Activated naive CD4-positive, alpha-beta T cell treated with anti-CD3 and anti-CD28 coated beads, Interleukin-2, amount 50 U/mL, for 72 hours (primary cell): ENCODE data around the gene GALK2. TPM values are rescaled to one million over a fixed set of nuclear protein-coding genes. Genes with fewer than 3 reads are reported as not detected.
"Not testable (repeated sequence)": the region's sequence is repeated elsewhere in the genome, so short reads cannot be mapped to it uniquely, and the experiment has no call there.

Experiments
- ATAC-seq, 2 donors: fragments of 150-1000 bp; cut with Tn5 transposase; 2 replicates each; pipeline ENCODE4 v1.10.0; 2021; ENCODE audit warnings: mild to moderate bottlenecking in 2 of 2, moderate library complexity in 2 of 2
- DNase-seq, 2 donors: peaks; one replicate each; pipeline ENCODE4 v3.0.0; 2021 to 2022; ENCODE audit warnings: low spot score in 2 of 2
- H3K27ac Mint-ChIP-seq, 2 donors: one replicate each; pipeline ENCODE4 v1.8.0; 2022; ENCODE audit warnings: mild to moderate bottlenecking in 2 of 2, mixed read lengths in 2 of 2
- H3K36me3 Mint-ChIP-seq, 2 donors: one replicate each; pipeline ENCODE4 v1.8.0; 2022; ENCODE audit warnings: mixed read lengths in 2 of 2
- H3K9me3 Mint-ChIP-seq, 2 donors: one replicate each; pipeline ENCODE4 v1.8.0; 2022; ENCODE audit warnings: mixed read lengths in 2 of 2
- total RNA-seq, 2 donors: library from RNA; stranded (reverse); gene quantifications; one replicate each; pipeline ENCODE4 v1.2.3, GENCODE V29; 2022

GALK2 gene
- total RNA-seq, 2 donors from 2014 or later, result 25.4 to 28.7 TPM

DNA sequence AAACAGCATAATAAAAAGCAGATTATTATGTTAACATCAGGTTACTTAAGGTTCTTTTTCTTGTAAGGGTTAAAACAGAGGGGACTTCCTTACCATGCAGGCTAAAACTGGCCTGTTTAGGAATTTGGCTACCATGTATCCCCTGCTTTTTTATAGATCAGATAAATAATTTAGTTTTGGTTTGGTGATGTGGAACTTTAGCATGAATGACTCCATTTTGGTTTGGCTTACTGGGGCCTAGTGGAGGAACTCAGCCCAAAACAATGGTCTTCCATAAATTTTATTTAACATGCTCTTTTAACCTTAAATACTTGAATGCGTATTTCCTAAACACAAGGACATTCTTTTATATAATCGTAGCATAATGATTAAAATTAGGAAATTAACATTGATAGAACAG, 18.9 kb downstream of the GALK2 start:
- Mint-ChIP-seq H3K27ac (no peak overlapping the region), H3K9me3 (peaks cover 0 to 6% of the 10 kb centered on the region in 2 donors), H3K36me3 (peaks cover 21 to 22% of the 10 kb centered on the region in 2 donors)
- ATAC-seq, result no peak
- no peak for DNase-seq

DNA sequence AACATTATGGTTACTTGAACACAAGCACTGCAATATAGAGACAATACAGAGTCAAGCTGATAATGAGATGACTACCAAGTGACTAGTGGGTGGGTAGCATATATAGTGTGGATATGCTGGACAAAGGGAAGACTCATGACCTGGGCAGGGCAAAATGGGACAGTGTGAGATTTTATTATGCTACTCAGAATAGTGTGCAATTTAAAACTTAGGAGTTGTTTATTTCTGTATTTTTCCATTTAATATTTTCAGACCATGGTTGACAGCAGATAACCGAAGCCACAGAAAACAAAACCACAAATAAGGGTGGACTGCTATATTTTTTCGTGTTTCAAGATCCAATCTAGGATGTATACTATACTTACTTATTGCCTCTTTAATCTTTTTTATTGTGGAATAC, 19.6 kb downstream of the GALK2 start:
- Mint-ChIP-seq H3K9me3 (peaks cover 0 to under 1% of the 10 kb centered on the region in 2 donors), H3K27ac (no peak overlapping the region), H3K36me3 (peaks cover 16% of the 10 kb centered on the region in 2 donors)
- ATAC-seq, result no peak
- no peak for DNase-seq

DNA sequence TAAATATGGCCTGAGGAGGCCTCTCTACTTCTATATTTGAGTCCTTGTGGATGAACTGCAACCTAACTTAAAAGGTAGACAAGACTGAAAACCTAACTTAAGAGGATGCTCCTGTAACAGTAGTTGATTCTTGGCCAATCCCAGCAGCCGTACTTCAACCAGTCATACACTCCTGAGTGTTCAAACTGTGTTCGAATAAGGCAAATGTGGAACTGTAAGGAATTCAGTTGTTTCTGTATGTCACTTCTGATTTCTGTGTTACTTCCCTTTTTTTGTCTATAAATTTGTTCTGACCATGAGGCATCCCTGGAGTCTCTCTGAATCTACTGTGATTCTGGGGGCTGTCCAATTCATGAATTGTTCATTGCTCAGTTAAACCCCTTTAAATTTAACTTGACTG, 20.5 kb downstream of the GALK2 start:
- ATAC-seq (no peak), DNase-seq (no peak)
- Mint-ChIP-seq H3K9me3 (no peaks in the 10 kb centered on the region), H3K27ac (no peak overlapping the region), H3K36me3 (peaks cover 12 to 15% of the 10 kb centered on the region in 2 donors)

DNA sequence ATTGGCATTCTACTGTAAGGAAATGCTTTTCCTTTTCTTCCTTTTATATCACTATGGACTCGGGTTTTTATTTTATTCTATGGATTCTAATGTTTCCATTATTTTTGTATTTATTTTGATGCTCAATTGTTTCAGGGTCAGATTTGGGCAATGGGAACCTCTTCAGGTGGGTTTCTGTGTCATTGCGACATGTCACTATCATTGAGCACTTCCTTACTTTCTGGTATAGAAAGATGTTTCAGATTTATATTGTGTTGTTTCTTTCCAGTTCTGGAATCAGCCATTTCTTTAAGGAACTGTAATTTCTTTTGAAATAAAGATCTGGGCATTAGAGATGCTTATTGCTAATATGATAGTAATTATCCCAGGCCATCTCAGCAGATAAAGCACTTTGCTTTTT, 21.8 kb downstream of the GALK2 start:
- ATAC-seq, result no peak
- Mint-ChIP-seq H3K9me3 (no peaks in the 10 kb centered on the region), H3K27ac (no peak overlapping the region), H3K36me3 (peaks cover 9 to 11% of the 10 kb centered on the region in 2 donors)
- DNase-seq, result no peak

DNA sequence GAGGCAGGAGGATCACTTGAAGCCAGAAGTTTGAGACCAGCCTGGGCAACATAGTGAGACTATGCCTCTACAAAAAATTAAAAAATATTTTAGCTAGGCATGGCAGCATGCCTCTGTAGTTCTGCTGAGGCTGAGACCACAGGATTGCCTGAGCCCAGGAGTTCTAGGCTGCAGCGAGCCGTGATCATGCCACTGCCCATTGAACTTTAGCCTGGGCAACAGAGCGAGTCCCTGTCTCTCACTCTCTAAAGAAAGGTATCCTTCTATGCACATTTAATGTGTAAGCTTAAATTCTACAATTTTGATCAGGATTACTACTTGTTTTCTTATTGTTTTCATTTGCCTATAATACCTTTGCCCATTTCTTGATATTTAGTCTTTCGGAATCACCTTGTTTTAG, 26.8 kb downstream of the GALK2 start:
- ATAC-seq (no peak), DNase-seq (no peak)
- Mint-ChIP-seq H3K9me3 (no peaks in the 10 kb centered on the region), H3K36me3 (peaks cover 0 to 6% of the 10 kb centered on the region in 2 donors), H3K27ac (no peak overlapping the region)

DNA sequence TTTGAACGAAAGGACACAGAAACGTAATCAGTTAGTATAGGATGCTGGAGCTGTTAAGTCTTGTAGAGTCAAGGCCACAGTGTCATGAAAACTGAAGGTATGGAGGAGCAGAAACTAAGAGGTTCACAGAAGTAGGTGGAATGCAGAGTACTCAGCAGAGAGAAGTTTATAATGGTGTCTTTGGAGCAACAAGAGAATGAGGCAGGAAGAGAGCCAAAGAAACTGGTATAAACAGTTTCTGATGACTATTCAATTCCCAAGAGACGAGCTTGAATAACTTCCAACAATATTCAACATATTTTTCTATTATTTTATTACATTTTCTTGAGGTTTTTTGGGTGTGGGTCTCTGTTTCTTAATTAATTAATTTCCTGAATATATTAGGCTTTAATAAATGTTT, 29.6 kb downstream of the GALK2 start:
- Mint-ChIP-seq H3K27ac (no peak overlapping the region), H3K9me3 (peaks cover under 1 to 5% of the 10 kb centered on the region in 2 donors), H3K36me3 (peaks cover 16 to 32% of the 10 kb centered on the region in 2 donors)
- ATAC-seq (no peak), DNase-seq (no peak)

DNA sequence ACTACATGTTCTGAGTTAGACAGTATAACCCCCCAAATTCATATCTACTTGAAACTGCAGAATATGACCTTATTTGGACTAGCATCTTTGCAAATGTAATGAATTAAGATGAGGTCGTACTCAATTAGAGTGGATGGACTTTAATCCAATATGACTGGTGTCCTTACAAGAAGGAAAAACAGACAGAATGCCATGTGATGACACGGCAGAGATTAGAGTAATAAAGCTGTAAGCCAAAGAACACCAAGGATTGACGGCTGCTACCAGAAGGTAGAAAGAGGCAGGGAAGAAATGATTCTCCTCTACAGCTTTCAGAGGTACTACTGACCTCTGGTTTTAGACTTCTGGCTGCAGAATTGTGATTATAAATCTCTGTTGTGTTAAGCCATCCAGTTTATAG, 30.3 kb downstream of the GALK2 start:
- DNase-seq (no peak), ATAC-seq (no peak)
- Mint-ChIP-seq H3K27ac (no peak overlapping the region), H3K36me3 (peaks cover 22 to 39% of the 10 kb centered on the region in 2 donors), H3K9me3 (peaks cover 7 to 11% of the 10 kb centered on the region in 2 donors)

DNA sequence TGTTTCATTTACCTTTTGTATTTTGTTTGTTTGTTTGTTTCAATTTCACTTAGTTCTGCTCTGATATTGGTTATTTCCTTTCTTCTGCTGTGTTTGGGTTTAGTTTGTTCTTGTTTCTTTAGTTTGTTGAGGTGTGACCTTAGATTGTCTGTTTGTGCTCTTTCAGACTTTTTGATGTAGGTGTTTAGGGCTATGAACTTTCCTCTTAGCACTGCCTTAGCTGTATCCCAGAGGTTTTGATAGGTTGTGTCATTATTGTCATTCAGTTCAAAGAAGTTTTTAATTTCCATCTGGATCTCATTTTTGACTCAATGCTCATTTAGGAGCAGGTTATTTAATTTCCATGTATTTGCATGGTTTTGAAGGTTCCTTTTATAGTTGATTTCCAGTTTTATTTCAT, 38.1 kb downstream of the GALK2 start:
- DNase-seq, H3K27ac Mint-ChIP-seq, ATAC-seq: not testable (repeated sequence)
- Mint-ChIP-seq H3K9me3 (peaks cover 56 to 59% of the 10 kb centered on the region in 2 donors), H3K36me3 (peaks cover 76 to 84% of the 10 kb centered on the region in 2 donors)

DNA sequence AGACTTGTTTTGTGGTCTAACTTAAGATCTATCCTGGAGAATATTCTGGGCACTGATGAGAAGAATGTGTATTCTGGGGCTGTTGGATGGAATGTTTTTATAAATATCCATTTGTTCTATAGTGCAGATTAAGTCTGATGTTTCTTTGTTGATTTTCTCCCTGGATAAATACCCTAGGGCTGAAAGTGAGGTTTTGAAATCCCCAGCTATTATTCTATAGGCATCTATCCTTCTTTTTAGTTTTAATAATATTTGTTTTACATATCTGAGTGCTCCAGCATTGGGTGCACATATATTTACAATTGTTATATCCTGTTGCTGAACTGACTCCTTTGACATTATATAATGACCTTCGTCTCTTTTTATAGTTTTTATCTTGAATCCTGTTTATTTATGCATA, 42.9 kb downstream of the GALK2 start:
- ATAC-seq (no peak), DNase-seq (no peak)
- peaks cover 30 to 33% of the 10 kb centered on the region in 2 donors for H3K9me3 Mint-ChIP-seq
- no peak overlapping the region for H3K27ac Mint-ChIP-seq
- peaks cover 38 to 44% of the 10 kb centered on the region in 2 donors for H3K36me3 Mint-ChIP-seq

DNA sequence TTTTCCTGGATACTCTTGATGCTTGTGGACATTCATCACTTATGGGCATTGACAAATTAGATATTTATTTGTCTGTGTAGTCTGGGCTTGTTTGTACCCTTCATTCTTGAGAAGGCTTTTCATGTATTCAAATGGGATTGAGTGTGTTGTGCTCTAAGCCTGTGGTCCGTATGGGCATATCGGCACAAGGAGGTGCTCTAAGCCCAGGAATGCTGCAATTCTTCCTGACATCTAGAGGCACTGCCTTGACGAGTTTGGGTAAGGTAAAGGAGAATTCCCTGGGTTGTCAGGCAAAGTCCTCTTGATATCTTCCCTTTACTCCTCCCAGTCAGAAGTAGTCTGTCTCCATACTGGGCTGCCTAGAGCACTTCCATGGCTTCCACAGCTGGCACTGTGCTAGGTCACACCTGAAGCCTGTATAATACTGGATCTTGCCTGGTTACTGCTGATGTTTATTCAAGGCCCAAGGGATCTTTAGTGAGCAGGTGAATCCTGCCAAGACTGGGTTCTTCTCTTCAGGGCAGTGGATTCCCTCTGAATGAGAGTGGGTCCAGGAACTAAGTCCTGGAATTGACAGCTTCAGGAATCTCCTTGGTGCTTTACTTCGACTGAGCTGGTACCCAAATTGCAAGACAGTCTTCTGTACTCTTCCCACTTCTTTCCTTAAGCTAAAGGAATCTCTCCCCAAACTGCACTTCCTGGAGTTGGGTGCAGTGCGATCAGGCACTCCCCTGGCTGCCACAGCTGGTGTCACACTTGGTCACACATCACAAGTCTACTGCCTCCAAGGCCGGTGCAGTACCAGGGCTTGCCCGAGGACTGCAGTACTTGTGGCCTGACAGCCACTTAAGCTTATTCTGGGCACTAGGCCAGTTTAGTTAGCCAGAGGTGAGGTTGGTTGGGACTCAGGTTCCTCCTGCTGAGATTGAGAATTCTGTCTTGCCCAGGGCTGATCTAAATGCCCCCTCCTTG, 46.0 kb downstream of the GALK2 start:
- Mint-ChIP-seq H3K36me3 (peaks cover 35 to 43% of the 10 kb centered on the region in 2 donors), H3K9me3 (peaks cover 14 to 15% of the 10 kb centered on the region in 2 donors), H3K27ac (no peak overlapping the region)
- no peak for DNase-seq
- no peak for ATAC-seq

DNA sequence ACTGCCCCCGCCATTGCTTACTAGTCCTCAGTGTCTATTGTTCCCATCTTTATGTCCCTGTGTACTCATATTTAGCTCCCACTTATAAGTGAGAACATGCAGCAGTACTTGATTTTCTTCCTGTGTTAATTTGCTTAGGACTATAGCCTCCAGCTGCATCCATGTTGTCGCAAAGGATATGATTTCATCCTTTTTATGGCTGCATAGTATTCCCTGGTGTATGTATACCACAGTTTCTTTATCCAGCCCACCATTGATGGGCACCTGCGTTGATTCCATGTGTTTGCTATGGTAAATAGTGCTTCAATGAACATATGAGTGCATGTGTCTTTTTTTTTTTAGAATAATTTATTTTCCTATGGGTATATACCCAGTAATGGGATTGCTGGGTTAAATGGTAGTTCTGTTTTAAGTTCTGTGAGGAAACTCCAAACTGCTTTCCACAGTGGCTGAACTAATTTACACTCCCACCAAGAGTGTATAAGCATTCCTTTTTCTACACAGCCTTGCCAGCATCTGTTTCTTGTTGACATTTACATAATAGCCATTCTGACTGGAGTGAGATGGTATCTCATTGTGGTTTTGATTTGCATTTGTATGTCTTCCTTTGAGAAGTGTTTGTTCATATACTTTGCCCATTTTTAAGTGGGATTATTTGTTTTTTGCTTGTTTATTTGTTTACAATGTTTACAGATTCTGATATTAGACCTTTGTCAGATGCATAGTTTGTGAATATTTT, 53.7 kb downstream of the GALK2 start:
- peaks cover 23 to 26% of the 10 kb centered on the region in 2 donors for H3K9me3 Mint-ChIP-seq
- H3K36me3 Mint-ChIP-seq, result peaks cover 63 to 70% of the 10 kb centered on the region in 2 donors
- ATAC-seq (no peak), DNase-seq (no peak)
- H3K27ac Mint-ChIP-seq, result no peak overlapping the region

DNA sequence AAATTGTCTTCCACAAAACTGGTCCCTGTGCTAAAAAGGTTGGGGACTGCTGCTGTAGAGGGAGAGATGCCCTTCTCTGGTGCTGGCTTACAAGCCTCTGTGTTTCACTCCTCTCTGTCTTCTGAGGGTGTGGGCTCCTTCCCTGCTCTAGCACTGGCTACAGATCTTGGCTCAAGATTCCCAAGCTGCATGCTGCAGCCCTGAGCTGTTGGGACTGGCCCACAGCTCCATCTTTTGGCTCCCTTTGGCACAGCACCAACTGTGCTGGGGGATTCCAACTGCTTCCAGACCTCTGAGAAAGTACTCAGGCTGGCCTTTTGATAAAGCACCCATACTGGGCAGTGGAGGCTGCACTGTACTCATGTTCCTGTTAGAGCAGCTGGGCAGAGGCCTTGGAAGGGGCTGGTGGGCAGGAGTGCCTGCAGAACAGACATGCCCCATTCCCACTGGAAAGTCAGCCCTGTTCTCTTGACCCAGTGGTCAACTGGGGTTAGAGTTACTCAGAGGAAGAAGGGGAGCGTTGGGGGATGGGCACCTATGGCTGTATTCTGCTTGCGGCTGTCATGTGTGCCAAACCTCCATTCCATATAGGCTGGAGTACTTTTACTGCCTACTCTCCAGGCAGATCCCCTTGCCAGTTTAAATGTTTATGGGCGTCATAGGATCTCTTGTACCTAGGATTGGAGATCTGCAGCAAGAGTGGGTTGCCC, 55.7 kb downstream of the GALK2 start:
- Mint-ChIP-seq H3K36me3 (peaks cover 50 to 64% of the 10 kb centered on the region in 2 donors), H3K9me3 (peaks cover 20 to 23% of the 10 kb centered on the region in 2 donors), H3K27ac (no peak overlapping the region)
- DNase-seq (no peak), ATAC-seq (no peak)

DNA sequence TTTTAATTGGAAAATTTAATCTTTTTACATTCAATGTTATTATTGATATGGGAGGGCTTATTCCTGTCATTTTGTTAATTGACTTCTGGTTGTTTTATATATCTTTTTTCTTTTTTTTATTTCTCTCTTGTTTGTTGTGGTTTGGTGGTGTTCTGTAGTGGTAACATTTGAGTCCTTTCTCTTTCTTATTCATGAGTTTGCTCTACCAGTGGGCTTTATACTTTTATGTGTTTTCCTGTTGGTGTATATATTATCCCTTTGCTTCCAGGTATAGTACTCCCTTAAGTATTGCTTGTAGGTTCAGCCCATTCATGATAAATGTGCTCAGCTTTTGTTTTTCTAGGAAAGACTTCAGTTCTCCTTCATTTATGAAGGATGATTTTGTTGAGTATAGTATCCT, 57.6 kb downstream of the GALK2 start:
- Mint-ChIP-seq H3K27ac (no peak overlapping the region), H3K36me3 (peaks cover 47 to 66% of the 10 kb centered on the region in 2 donors), H3K9me3 (peaks cover 16 to 19% of the 10 kb centered on the region in 2 donors)
- DNase-seq (no peak), ATAC-seq (no peak)

DNA sequence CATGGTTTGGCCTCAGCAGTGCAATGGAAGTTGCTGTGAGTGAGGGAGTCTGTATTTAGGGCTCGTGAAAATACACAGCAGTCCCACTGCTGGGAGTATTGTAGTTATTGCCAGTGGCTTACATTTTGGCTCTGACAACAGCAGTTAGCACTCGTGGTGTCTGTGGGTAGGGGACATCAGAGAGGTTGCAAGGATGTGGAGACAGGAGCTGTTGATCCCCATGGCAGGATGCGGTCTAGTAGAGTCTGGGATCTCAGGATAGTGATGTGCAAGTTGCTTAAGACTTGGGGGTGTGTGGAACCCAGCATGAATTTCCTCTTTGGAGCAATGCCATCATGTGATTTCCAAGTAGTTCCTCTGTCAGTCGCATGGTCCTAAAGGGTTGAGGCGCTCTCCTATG, 59.9 kb downstream of the GALK2 start:
- ATAC-seq, result no peak
- H3K36me3 Mint-ChIP-seq, result peaks cover 36 to 64% of the 10 kb centered on the region in 2 donors
- no peak for DNase-seq
- no peak overlapping the region for H3K27ac Mint-ChIP-seq
- H3K9me3 Mint-ChIP-seq, result peaks cover 10 to 11% of the 10 kb centered on the region in 2 donors

DNA sequence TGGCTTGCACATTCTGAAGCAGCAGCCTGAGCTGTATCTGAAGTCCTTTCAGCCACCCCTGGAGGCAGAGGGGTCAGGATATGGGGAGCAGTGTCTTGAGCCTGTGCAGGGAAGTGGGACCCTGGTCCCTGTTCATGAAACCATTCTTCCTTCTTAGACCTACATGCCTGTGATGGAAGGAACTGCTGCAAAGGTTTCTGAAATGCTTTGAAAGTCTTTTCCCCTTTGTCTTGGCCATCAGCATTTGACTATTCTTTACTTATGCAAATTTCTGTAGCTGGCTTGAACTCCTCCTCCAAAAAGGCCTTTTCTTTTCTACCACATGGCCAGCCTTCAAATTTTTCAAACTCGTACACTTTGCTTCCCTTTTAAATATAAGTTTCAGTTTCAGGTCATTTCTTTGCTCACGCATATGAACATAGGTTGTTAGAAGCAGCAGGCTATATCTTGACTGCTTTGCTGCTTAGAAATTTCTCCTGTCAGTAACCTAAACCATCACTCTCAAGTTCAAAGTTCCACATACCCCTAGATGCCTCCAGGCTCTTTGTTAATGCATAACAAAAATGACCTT, 62.3 kb downstream of the GALK2 start:
- Mint-ChIP-seq H3K9me3 (peaks cover 4% of the 10 kb centered on the region in 2 donors), H3K36me3 (peaks cover 15 to 48% of the 10 kb centered on the region in 2 donors)

DNA sequence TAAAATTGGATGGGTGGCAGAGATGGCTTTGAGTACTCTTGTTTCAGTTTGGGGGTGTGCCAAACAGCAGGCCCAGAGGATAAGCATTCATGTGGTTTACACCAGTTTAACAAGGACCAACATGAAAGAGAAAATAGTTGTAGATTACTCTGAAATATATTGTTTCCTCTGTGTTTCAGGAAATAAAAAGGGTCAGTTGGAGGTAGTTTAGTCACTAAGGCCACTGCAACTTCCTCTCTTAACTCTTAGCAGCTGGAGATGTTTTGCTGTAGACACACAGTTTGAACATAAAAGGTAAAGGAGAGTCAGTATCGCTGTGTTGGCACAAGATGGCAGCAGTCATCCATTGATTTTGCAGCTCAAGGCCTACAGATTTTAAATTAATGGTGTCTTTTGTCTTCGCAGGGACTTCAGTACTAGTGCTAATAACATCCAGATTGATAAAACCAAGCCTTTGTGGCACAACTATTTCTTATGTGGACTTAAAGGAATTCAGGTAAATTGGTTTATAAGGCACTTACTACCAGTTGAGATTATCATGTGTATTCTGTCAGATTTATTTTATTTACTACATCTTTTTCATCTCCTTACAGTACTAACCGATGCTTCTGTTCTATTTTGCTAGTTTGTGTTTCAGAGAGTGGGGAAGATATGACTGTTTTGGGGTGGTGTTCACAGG, 65.5 kb downstream of the GALK2 start:
- Mint-ChIP-seq H3K9me3 (no peaks in the 10 kb centered on the region), H3K27ac (peak overlapping the region in 1 of 2 donors; percentile 16), H3K36me3 (peaks cover 0 to 29% of the 10 kb centered on the region in 2 donors)
- DNase-seq (peak in 1 of 2 donors; percentile 27), ATAC-seq (peak; percentile 24 to 75)

More for the DNA sequence above, 62.3 kb downstream of the GALK2 start:
- H3K27ac Mint-ChIP-seq, result no peak overlapping the region
- DNase-seq, result no peak
- no peak for ATAC-seq
